NCI-H226 (cell line): ENCODE measurements around the gene STAT1.

Source experiments
- DNase-seq: peaks from one replicate; pipeline ENCODE4 v3.0.0-alpha.2; 2015

The STAT1 gene

DNA sequence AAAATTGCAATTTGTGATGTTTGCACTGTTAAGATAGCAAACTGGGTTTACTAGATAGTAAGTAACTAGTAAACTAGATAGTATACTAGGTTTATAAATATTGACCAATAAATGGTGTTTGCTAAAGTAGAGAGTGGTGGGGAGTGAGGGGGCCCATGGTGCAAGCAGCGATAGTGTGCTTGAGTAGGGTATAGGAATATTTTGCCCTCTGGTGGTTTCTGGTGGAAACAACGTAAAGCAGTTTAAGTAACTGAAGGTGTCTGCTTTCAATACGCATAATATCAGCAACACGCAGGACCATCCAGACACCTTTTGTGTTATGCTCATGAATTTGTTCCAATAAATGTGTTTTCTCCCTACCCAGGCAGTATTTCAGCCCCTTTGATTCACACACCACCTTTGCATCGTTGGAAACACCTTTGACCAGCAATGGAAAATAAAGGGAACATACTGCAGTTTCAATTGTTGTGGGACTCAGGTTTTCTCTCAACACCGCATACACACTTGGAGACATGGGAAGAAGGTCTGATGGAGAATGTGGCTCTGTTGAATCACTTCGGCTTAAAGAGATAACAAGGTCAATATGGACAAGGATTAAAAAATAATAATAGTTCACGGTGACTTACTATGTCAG is 16.7 kb upstream of the STAT1 start:
- DNase-seq = no peak

DNA sequence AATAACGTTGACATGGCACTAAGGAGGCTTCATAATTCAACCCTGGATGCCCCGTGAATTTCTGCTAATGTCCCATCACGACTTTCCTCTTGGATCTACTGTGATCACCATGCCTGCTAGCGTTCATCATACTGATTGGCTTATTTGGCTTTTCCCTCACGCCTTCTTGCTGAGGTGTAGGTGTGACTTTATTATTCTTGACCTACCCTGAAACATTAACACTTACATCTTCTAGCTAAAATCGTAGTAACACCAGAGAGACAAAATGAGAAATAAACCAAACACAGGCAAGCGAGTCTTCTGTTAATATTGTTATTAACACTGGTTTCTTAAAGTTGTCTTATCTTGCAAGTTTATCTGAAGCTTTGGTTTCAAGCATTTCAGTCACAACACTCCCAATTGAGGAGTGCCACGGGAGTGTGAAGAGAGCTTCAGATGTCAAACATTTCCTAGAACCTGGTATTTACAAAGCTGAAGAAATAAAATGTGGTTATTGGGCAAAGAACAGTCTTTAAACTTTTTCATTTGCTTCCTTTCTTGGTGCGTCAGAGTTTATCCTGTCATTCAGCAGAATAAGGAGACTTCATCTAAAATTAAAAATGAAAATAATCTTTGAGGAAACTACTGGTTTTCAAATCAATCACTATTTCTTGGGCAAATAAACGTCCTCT is 15.4 kb upstream of the STAT1 start:
- no peak for DNase-seq

DNA sequence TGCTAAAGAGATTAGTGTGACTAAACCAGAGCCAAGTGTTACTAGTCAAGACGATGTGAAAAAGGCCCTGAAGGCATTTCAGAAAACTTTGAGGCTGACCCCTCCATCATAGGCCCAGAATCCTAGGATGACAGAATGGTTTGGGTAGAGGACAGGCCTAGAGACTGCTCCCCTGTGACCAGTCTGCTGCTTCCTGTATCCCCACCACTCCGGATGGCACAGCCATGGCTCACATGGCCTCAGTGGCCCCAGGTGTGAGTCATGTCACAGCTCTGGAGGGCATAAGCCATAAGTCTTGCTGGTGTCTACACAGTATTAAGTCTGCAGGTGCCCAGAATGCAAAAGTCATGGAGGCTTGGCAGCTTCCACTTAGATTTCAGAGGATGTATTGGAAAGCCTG is 12.4 kb upstream of the STAT1 start:
- DNase-seq = no peak

GRCh38 chr2:191025135-191025534 is 11.2 kb upstream of the STAT1 start:
- no peak for DNase-seq

DNA sequence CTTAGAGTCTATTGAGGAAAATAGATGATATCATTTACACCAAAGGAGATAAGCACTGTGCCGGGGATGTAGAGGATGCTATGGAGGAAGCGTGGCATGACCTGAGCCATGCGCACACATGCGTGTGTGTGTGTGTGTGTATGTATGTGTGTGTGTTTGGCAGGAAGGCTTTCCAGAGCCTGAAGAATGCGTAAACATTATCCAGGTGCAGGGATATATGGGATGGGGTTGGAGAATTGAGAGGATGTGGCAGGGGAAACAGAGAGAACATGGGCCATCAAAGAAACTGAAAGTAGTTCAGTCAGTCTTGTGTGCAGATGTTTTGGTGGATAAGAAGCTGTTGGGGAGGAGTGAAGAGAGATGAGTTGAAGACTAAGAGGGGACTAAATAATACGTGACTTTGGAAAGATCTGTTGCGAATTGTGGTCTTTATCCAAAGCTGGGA is 9.3 kb upstream of the STAT1 start:
- DNase-seq = no peak

GRCh38 chr2:191020742-191021381 is 6.9 kb upstream of the STAT1 start:
- DNase-seq = peak; percentile 61

DNA sequence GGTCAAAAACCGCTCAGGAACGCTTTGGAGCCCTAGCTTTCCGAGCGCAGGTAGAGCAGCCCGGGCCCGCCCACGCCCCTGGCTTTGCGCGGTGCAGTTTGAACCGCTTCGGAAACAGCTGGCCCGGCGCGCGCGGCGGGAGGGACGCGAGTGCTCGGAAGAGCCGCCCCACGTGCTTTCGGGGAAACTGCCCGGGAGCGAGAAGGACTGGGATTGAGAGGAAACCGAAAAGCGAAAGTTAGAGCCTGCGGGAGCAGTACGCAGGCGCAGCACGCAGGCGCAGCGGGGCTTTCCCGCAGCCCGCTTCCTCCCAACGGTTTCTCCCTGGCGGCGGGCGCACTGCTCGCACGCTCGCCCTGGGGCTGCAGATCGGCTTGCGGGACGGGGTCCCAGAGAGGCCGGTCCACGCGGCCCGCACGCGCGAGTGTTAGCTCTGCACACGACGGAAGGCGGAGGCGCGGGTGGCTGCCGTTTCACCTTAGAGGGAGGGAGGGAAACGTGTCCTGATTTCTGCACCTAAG is 6.3 kb upstream of the STAT1 start:
- DNase-seq = peak; percentile 96

DNA sequence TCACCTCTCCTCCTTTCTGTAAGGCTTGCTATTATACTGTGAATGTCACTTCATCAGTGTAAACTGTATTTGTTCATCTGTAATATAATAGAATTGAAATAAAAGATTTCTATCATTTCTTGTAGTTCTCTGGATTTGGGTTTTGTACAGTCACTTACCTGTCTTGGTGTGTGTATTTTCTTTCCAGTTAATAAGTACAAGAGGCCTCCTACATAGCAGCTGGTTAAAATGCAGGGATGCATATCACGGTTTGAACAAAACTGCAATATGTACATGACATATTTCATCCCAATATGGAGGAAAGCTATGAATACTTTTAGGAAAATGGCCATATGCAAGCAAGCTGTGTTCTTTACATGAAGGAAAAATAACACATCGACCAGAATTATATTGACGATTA is 5.4 kb upstream of the STAT1 start:
- no peak for DNase-seq

DNA sequence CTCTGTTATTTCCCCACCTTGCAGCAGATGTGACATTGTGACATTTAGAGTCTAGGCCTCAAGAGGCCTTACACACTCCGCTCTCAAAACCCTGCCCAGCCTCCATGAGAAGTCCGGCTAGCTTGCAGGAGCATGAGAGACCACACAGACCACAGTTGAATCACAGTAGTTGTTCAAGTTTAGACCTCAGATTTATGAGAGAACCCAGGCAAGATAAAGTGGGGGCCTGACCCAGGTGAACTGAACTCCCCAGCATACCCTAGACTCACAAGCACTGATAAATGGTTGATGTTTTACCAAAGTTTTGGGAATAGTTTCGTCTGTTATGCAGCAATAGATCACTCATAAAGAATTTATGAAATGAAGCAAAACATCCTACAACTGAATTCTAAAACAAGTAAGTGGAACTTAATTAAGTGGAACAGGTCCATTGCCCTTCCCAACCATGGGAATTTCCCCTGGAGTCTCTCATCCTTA is 4.7 kb upstream of the STAT1 start:
- DNase-seq = no peak

DNA sequence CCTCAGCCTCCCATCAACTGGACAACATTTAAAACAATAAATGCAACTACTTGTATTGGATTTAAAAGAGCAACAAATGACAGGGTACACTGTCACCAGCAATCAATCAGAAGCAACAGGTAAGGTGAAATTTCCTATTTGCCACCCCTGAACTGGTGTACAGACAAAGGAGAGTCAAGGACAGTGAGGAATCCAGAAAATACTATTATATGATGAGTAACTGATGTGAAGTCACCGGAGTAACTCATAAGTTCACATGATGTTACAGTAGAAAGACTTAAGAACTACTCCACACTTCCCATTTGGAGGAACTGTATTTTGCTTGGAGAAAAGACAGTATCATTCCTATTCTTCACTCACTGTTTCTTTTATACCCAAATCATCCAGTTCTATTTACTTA is 4.1 kb upstream of the STAT1 start:
- no peak for DNase-seq

GRCh38 chr2:191015831-191016230 is 1.9 kb upstream of the STAT1 start:
- no peak for DNase-seq

- DNase-seq = no peak
Observed at GRCh38 chr2:191015239-191015638, 1.3 kb upstream of the STAT1 start.

GRCh38 chr2:191014653-191015020 is 666 bp upstream of the STAT1 start:
- DNase-seq = no peak

DNA sequence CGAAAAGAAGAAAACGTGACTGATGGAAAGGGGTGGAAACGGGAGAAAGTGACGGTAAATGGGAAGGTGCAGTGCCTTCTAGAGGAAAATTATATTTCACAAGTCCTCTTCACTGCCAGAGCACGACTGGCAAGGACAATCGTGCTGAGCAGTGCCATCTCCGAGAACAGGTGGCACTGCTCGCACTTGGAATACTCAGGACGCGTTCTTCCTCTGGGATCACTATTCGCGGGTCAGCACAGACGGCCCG is 364 bp downstream of the STAT1 start:
- no peak for DNase-seq

- no peak for DNase-seq
Observed at GRCh38 chr2:191012845-191013681, 908 bp downstream of the STAT1 start.

- no peak for DNase-seq
Observed at GRCh38 chr2:191012346-191012745, 1.6 kb downstream of the STAT1 start.

- DNase-seq = no peak
Observed at GRCh38 chr2:191010887-191011885, 2.8 kb downstream of the STAT1 start.

DNA sequence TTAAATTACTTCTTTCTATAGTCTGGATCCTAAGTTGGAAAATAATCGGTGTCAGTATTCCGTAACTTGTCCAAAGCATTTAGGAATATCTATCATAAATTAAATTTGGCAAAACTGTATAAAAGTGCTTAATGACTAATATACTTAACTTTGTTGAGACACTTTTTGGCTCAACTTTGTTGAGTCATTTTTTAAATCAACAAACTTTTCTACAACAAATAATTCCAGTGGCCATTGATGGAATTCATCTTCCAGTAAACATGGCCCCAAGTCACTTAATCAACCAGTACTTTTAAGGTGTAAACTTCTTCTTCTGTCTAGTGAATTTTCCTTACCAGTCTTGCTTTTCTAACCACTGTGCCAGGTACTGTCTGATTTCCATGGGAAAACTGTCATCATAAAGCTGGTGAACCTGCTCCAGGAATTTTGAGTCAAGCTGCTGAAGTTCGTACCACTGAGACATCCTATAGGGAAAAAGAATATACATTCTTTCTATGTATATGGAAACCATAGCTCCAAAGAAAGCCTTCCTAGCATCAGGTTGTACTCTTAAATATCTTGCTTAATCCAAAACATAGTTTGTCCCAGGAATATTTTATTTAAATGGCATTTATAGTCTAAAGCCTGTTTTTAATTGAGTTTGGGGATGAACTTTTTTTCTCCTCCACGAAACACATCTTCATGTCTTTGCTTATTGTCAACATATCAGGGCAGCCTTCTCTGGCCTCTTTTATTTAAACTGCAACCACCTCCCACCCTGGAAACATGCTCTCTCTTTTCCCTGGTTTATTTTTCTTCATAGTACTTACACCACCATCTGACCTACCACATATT is 4.2 kb downstream of the STAT1 start:
- DNase-seq = no peak

GRCh38 chr2:191008286-191008685 is 5.7 kb downstream of the STAT1 start:
- no peak for DNase-seq

DNA sequence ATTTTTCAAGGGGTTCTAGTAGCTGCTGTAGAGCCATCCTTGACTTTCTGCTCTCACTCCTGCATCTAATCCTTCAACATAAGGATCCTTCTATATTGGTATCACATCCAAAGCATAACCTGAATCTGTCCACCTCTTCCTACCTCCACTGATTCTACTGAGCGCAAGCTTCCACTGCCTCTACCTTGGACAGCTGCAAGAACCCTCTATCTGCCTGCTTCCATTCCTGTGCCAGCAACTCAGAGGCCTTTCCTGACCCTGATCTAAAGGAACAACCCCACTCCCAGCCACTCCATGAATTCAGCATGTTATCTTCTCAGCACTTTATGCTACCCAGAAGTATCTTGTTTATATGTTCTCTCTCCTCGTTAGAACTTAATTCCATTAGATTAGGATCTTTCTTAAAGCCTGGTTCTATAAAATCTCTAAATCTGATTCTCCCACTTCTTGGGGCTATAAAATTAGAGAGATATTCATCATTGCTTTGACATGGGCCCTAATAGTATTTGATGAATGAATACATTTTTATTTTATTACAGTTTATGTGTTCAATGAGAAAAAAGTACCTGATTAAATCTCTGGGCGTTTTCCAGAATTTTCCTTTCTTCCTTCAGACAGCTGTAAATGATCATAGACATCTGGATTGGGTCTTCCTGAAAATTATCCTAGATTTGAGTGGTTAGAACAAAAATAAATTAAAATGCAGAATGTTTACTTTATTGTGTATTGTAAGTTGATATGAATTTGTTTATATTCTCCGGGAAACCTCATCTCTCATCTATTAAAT is 6.8 kb downstream of the STAT1 start:
- no peak for DNase-seq
